Suprapubic skin (tissue), 4 donors: ENCODE measurements around the gene SLC24A2. TPM values are rescaled to one million over a fixed set of nuclear protein-coding genes. Genes with fewer than 3 reads are reported as not detected.

ENCODE experiments used
- DNase-seq, 2 donors: peaks; one replicate each; pipeline ENCODE4 v3.0.0-alpha.2; 2019; ENCODE audit warnings: low spot score in 2 of 2
- H3K27ac ChIP-seq: fragments of 200-600 bp; sonication (generic); one replicate; pipeline ENCODE4 v1.5.1; 2019
- H3K27me3 ChIP-seq: fragments of 200-600 bp; sonication (generic); one replicate; pipeline ENCODE4 v1.5.1; 2019
- H3K36me3 ChIP-seq: fragments of 200-600 bp; sonication (generic); one replicate; pipeline ENCODE4 v1.5.1; 2019
- H3K4me1 ChIP-seq: fragments of 200-600 bp; sonication (generic); one replicate; pipeline ENCODE4 v1.5.1; 2019
- H3K4me3 ChIP-seq: fragments of 200-600 bp; sonication (generic); one replicate; pipeline ENCODE4 v1.5.1; 2019; ENCODE audit warnings: mild to moderate bottlenecking
- H3K9me3 ChIP-seq: fragments of 200-600 bp; sonication (generic); one replicate; pipeline ENCODE4 v1.5.1; 2019
- EP300 ChIP-seq: sonication (generic); formaldehyde crosslinking; IDR thresholded peaks from one replicate; pipeline ENCODE4 v1.6.1; 2017; ENCODE audit warnings: antibody characterized with exemption
- POLR2A ChIP-seq, 2 donors: fragments of 450-650 bp; IDR thresholded peaks; one replicate each; pipeline ENCODE4 v1.6.1; 2017; ENCODE audit warnings: antibody characterized with exemption in 2 of 2, mild to moderate bottlenecking in 2 of 2, moderate library complexity in 2 of 2
- POLR2AphosphoS5 ChIP-seq, 3 donors: sonication (generic); formaldehyde crosslinking; IDR thresholded peaks; one replicate each; pipeline ENCODE4 v1.6.1; 2017; ENCODE audit warnings: antibody characterized with exemption in 3 of 3
- WGBS: methylation state at CpG from one replicate; pipeline ENCODE4 v1.1.5; 2018; 5-methylcytosine and 5-hydroxymethylcytosine counted together
- total RNA-seq, 4 donors: library from RNA; depleted of rRNA; stranded (reverse); fragments of >200 nt; gene quantifications; one replicate each; pipeline ENCODE4 v1.1.0, GENCODE V29; 2016
- TF ChIP-seq, protein P1 (sequence below), 2 donors: fragments of 200-600 bp in 1 of 2; fragments of 450-650 bp in 1 of 2; sonication (generic) in 1 of 2; IDR thresholded peaks; one replicate each; pipeline ENCODE4 v1.5.1; 2016 to 2019; ENCODE audit warnings: antibody characterized with exemption in 2 of 2, mild to moderate bottlenecking in 1 of 2, moderate library complexity in 1 of 2

Gene SLC24A2
- total RNA-seq, 4 donors from 2014 or later = not detected

DNA sequence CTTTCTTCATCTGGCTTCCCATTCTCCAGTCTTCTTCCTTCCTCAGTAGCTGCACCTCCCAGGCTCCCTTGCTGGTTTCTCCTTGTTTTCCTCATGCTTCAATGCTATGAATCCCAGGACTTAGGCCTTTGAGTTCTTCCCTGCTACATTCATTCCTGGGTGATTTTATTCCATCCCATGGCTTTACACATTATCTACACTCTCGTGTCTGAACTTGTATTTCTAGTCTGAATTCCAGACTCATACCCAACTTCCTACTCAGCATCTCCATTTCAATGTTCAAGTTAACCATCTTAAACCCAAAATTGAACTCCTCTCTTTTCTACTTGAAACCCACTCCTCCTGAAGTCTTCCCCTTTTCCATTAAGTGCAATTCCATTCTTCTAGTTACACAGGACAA is 20.0 kb downstream of the SLC24A2 start:
- DNase-seq = no peak
- Histone ChIP-seq H3K27ac (no peak overlapping the region), H3K36me3 (no peaks in the 10 kb centered on the region), H3K4me3 (no peak overlapping the region), H3K27me3 (no peaks in the 10 kb centered on the region), H3K9me3 (peaks cover 8% of the 10 kb centered on the region), H3K4me1 (no peaks in the 10 kb centered on the region)
- 0% methylated on average over 1 of the region's 1 CpG for WGBS
- TF ChIP-seq, protein P1, sequence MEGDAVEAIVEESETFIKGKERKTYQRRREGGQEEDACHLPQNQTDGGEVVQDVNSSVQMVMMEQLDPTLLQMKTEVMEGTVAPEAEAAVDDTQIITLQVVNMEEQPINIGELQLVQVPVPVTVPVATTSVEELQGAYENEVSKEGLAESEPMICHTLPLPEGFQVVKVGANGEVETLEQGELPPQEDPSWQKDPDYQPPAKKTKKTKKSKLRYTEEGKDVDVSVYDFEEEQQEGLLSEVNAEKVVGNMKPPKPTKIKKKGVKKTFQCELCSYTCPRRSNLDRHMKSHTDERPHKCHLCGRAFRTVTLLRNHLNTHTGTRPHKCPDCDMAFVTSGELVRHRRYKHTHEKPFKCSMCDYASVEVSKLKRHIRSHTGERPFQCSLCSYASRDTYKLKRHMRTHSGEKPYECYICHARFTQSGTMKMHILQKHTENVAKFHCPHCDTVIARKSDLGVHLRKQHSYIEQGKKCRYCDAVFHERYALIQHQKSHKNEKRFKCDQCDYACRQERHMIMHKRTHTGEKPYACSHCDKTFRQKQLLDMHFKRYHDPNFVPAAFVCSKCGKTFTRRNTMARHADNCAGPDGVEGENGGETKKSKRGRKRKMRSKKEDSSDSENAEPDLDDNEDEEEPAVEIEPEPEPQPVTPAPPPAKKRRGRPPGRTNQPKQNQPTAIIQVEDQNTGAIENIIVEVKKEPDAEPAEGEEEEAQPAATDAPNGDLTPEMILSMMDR (IDR thresholded peaks at IDR 0.05) = no peak
- no peak for TF ChIP-seq POLR2A (IDR thresholded peaks at IDR 0.05)
- no peak for TF ChIP-seq EP300
- TF ChIP-seq POLR2AphosphoS5 (IDR thresholded peaks at IDR 0.05) = no peak

DNA sequence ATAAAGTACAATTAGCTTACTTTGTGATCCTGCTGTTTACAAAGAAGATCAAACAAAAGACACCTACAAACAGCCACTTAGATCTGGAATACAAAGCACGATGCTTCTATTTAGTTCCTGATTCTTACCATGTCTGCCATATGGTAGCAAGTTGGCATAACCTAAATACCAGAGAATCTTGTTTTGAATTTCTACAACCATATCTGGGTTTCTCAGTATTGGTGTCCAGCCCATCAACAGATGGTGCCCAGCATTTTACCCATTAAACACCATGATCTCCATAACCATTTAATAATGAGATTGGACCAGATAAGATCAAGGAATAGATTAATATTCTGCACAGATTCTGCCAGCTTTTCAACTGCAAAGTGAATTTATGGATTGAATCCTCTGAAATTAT is 29.8 kb downstream of the SLC24A2 start:
- H3K27me3 ChIP-seq = no peaks in the 10 kb centered on the region
- no peak for TF ChIP-seq POLR2A (IDR thresholded peaks at IDR 0.05)
- TF ChIP-seq, protein P1 (IDR thresholded peaks at IDR 0.05) = no peak
- TF ChIP-seq POLR2AphosphoS5 (IDR thresholded peaks at IDR 0.05) = no peak
- no peak for TF ChIP-seq EP300
- H3K27ac ChIP-seq = no peak overlapping the region
- no peak overlapping the region for H3K4me3 ChIP-seq
- no peaks in the 10 kb centered on the region for H3K4me1 ChIP-seq
- 70% methylated on average over 1 of the region's 1 CpG for WGBS
- peaks cover 6% of the 10 kb centered on the region for H3K9me3 ChIP-seq
- no peak for DNase-seq
- H3K36me3 ChIP-seq = no peaks in the 10 kb centered on the region

DNA sequence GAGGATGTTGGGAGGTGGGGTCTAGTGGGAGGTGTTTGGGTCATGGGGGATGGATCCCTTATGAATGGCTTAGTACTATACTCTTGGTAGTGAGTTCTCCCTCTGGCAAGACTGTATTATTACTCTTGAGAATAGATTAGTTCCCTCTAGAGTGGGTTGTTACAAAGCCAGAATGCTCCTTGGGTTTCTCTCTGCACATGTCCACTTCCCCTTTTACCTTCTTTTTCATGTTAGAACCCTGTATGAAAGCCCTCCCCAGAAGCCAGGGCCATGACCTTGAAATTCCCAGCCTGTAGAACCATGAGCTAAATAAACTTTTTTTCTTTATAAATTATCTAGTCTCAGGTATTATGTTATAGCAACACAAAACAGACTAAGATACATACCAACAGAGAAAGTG is 31.1 kb downstream of the SLC24A2 start:
- H3K4me3 ChIP-seq = no peak overlapping the region
- H3K36me3 ChIP-seq = no peaks in the 10 kb centered on the region
- H3K4me1 ChIP-seq = no peaks in the 10 kb centered on the region
- no peak for DNase-seq
- no peak for TF ChIP-seq EP300
- TF ChIP-seq, protein P1 (IDR thresholded peaks at IDR 0.05) = no peak
- no peak for TF ChIP-seq POLR2A (IDR thresholded peaks at IDR 0.05)
- TF ChIP-seq POLR2AphosphoS5 (IDR thresholded peaks at IDR 0.05) = no peak
- H3K9me3 ChIP-seq = peaks cover 6% of the 10 kb centered on the region
- no peaks in the 10 kb centered on the region for H3K27me3 ChIP-seq
- H3K27ac ChIP-seq = no peak overlapping the region

DNA sequence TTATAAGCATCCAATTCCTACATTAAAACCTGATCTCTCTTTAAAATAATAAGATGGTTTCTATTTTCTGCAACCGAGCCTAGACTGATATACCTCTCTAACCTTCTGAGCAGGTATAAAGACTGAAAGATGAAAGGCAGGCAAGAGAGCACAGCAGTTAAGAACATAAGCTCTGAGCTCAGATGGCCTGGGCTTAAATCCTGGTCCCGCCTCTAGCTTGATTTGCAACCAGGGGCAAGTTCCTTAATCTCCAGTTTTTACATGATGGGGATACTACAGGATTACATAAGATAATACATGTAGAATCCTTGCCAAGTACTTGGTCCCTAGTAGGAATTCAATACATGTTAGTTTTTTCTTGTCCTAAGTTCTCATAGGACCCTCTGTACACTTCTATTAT is 33.9 kb downstream of the SLC24A2 start:
- Histone ChIP-seq H3K4me1 (no peaks in the 10 kb centered on the region), H3K9me3 (no peaks in the 10 kb centered on the region), H3K4me3 (no peak overlapping the region), H3K36me3 (no peaks in the 10 kb centered on the region), H3K27me3 (no peaks in the 10 kb centered on the region), H3K27ac (no peak overlapping the region)
- DNase-seq = no peak
- TF ChIP-seq, protein P1 (IDR thresholded peaks at IDR 0.05) = no peak
- no peak for TF ChIP-seq POLR2A (IDR thresholded peaks at IDR 0.05)
- TF ChIP-seq EP300 = no peak
- TF ChIP-seq POLR2AphosphoS5 (IDR thresholded peaks at IDR 0.05) = no peak
- 66% methylated on average over 2 of the region's 2 CpGs for WGBS

DNA sequence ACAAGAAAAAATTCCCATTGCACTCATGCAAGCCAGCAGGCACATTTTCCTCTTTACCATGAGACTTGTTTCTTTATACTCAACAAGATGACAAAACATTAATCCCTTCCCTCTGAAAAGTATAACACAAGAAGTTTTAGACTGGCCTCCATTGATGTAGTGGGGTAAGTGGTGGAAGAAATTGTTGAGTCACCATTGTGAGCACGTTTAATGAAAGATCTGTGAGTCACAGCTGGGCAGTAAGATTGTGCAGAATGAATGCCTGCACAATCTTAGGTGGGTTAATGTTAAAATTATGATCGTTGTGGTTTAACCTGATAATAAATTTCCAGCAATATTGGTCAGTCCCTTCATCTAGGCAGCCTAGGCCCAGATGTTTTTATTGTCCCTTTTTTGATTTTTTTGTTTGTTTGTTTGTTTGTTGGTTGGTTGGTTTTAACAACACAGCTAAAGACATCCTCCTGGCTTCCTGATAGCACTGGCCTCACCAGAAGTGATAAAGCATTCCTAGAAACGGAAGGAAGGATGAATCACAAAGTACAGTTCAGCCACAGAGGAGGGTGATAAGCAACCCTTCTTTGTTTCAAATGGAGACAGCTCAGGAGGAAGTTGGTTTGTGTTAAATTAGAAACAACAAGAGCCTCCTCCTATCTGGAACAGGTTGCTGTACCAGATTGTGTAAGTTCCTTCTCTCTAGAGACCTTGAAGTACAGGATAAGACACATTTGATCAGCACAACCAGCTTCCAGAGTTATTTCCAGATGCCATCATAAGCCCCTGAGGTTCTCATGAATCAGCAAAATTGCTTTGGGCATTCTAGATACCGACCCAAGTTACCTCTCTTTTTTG is 40.3 kb downstream of the SLC24A2 start:
- Histone ChIP-seq H3K27me3 (no peaks in the 10 kb centered on the region), H3K4me3 (no peak overlapping the region), H3K9me3 (no peaks in the 10 kb centered on the region), H3K27ac (no peak overlapping the region), H3K36me3 (no peaks in the 10 kb centered on the region), H3K4me1 (no peaks in the 10 kb centered on the region)
- no peak for DNase-seq
- TF ChIP-seq POLR2A (IDR thresholded peaks at IDR 0.05) (no peak), EP300 (no peak), POLR2AphosphoS5 (IDR thresholded peaks at IDR 0.05) (no peak)
- TF ChIP-seq, protein P1 (IDR thresholded peaks at IDR 0.05) = no peak
- WGBS = 41% methylated on average over 4 of the region's 4 CpGs
